SK-N-SH (cell line): ENCODE data around the gene SCT. TPM values are rescaled to one million over a fixed set of nuclear protein-coding genes. Genes with fewer than 3 reads are reported as not detected.
A peak's percentile ranks its signal among the peaks of the same experiment; 100 is the strongest.

Experiments
- CTCF ChIA-PET: fragments of 300-600, 350-600 bp; formaldehyde crosslinking; extraction: SDS; loops from one replicate; lab custom pipeline; 2021; lab: Yijun Ruan, JAX
- POLR2A ChIA-PET: fragments of 350-600 bp; sonication (Branson Sonifier 250); formaldehyde crosslinking; extraction: SDS; loops from one replicate; lab custom pipeline; 2020; ENCODE audit warnings: antibody characterized with exemption, inconsistent platforms; lab: Yijun Ruan, JAX
- DNase-seq: peaks from one replicate; pipeline ENCODE4 v3.0.0; 2012
- H2AFZ ChIP-seq: fragments of 200-600 bp; sonication (generic); 2 replicates; pipeline ENCODE4 v1.8.1; 2016; ENCODE audit warnings: antibody characterized with exemption, mild to moderate bottlenecking, low read depth
- H3F3A ChIP-seq: fragments of 200-600 bp; sonication (generic); replicated peaks from 2 replicates; pipeline ENCODE3; 2016; ENCODE audit warnings: antibody characterized with exemption, mild to moderate bottlenecking; ENCODE audit not compliant: insufficient read depth
- H3K27ac ChIP-seq, 2 experiments: fragments of 200-500 bp in 1 of 2; fragments of 200-600 bp in 1 of 2; sonication (Bioruptor generic) in 1 of 2; sonication (generic), shearing (Covaris generic) in 1 of 2; 2 replicates each; pipeline versions ENCODE4 v1.5.1 to v1.6.1; 2014 to 2016; ENCODE audit warnings: low read depth in 2 of 2, inconsistent platforms in 1 of 2, low read length in 1 of 2, mild to moderate bottlenecking in 1 of 2, mixed read lengths in 1 of 2
- H3K27me3 ChIP-seq: fragments of 200-600 bp; sonication (generic), shearing (Covaris generic); 2 replicates; pipeline ENCODE4 v1.6.1; 2016; ENCODE audit warnings: mixed run types; ENCODE audit not compliant: insufficient read depth
- H3K36me3 ChIP-seq, 2 experiments: fragments of 200-500 bp in 1 of 2; fragments of 200-600 bp in 1 of 2; sonication (Bioruptor generic) in 1 of 2; sonication (generic) in 1 of 2; replicated peaks in 1 of 2; 2 replicates each; pipeline versions ENCODE3 to v1.5.1; 2014 to 2016; ENCODE audit warnings: low read length in 1 of 2, mild to moderate bottlenecking in 1 of 2; ENCODE audit not compliant: insufficient read depth in 2 of 2, control insufficient read depth in 1 of 2
- H3K4me1 ChIP-seq, 2 experiments: fragments of 200-500 bp in 1 of 2; fragments of 200-600 bp in 1 of 2; sonication (Bioruptor generic) in 1 of 2; sonication (generic), shearing (Covaris generic) in 1 of 2; 2 replicates each; pipeline versions ENCODE4 v1.5.1 to v1.6.1; 2014 to 2016; ENCODE audit warnings: low read depth in 1 of 2, low read length in 1 of 2, mixed run types in 1 of 2; ENCODE audit not compliant: insufficient read depth in 2 of 2, control insufficient read depth in 1 of 2
- H3K4me2 ChIP-seq: fragments of 200-600 bp; sonication (generic), shearing (Covaris generic); 2 replicates; pipeline ENCODE4 v1.6.1; 2017; ENCODE audit warnings: mixed run types
- H3K4me3 ChIP-seq, 2 experiments: fragments of 200-500 bp in 1 of 2; fragments of 200-600 bp in 1 of 2; sonication (Bioruptor generic) in 1 of 2; sonication (generic), shearing (Covaris generic) in 1 of 2; 2 replicates each; pipeline versions ENCODE4 v1.5.1 to v1.8.1; 2014 to 2016; ENCODE audit warnings: low read depth in 2 of 2, inconsistent platforms in 1 of 2, low read length in 1 of 2, mild to moderate bottlenecking in 1 of 2, mixed read lengths in 1 of 2, moderate library complexity in 1 of 2
- H3K79me2 ChIP-seq: fragments of 200-600 bp; sonication (generic); 2 replicates; pipeline ENCODE4 v1.8.1; 2017; ENCODE audit warnings: mild to moderate bottlenecking; ENCODE audit not compliant: insufficient read depth
- H3K9ac ChIP-seq: fragments of 200-600 bp; sonication (generic); 2 replicates; pipeline ENCODE4 v1.6.1; 2017; ENCODE audit warnings: mixed run types
- H3K9me2 ChIP-seq: fragments of 200-600 bp; sonication (generic); 2 replicates; pipeline ENCODE4 v1.6.1; 2017; ENCODE audit warnings: mixed run types
- H3K9me3 ChIP-seq: fragments of 200-600 bp; sonication (generic); 2 replicates; pipeline ENCODE4 v1.6.1; 2017; ENCODE audit warnings: mixed run types, mild to moderate bottlenecking, moderate library complexity
- H4K20me1 ChIP-seq: fragments of 200-600 bp; sonication (generic); 2 replicates; pipeline ENCODE4 v1.6.1; 2017; ENCODE audit warnings: mild to moderate bottlenecking, mixed run types; ENCODE audit not compliant: insufficient read depth
- ELF1 ChIP-seq: IDR thresholded peaks from 2 replicates; pipeline ENCODE4 v1.4.0; 2012
- EP300 ChIP-seq, 2 experiments: IDR thresholded peaks; 2 replicates each; pipeline versions ENCODE4 v1.4.0 to v1.6.1; 2012; ENCODE audit warnings: borderline replicate concordance in 1 of 2, low read depth in 1 of 2, low read length in 1 of 2
- MXI1 ChIP-seq: IDR thresholded peaks from 2 replicates; pipeline ENCODE4 v1.6.1; 2012; ENCODE audit warnings: mild to moderate bottlenecking, low read depth, low read length, improper control_type of control experiment
- NRF1 ChIP-seq: IDR thresholded peaks from 2 replicates; pipeline ENCODE4 v1.6.1; 2012; ENCODE audit warnings: low read depth, mild to moderate bottlenecking, low read length
- SIN3A ChIP-seq: IDR thresholded peaks from 2 replicates; pipeline ENCODE4 v1.6.1; 2012; ENCODE audit warnings: low read depth, mild to moderate bottlenecking, low read length, moderate library complexity, borderline replicate concordance
- SMC3 ChIP-seq: IDR thresholded peaks from 2 replicates; pipeline ENCODE4 v1.6.1; 2012; ENCODE audit warnings: low read depth, low read length, improper control_type of control experiment
- TAF1 ChIP-seq: IDR thresholded peaks from 2 replicates; pipeline ENCODE4 v1.6.1; 2012; ENCODE audit warnings: low read depth, mild to moderate bottlenecking, low read length, moderate library complexity, borderline replicate concordance
- YY1 ChIP-seq: IDR thresholded peaks from 2 replicates; pipeline ENCODE4 v1.4.0; 2012; ENCODE audit warnings: low read depth, mild to moderate bottlenecking
- WGBS: methylation state at CpG from one replicate; pipeline ENCODE4 v1.1.6; 2017; ENCODE audit warnings: low lambda C conversion rate; 5-methylcytosine and 5-hydroxymethylcytosine counted together
- polyA plus RNA-seq, 3 experiments: library from polyadenylated mRNA; depleted of rRNA; stranded (reverse); fragments of >200 nt; gene quantifications; 2 replicates each; pipeline ENCODE4 v1.2.3, GENCODE V29; 2012
- TF ChIP-seq, protein P1 (sequence below): fragments of 200-600 bp; sonication (generic); IDR thresholded peaks from 2 replicates; pipeline ENCODE4 v1.6.1; 2017; ENCODE audit warnings: antibody characterized with exemption, mild to moderate bottlenecking, moderate library complexity
- TF ChIP-seq, protein P2 (sequence below): IDR thresholded peaks from 2 replicates; pipeline ENCODE4 v1.4.0; 2012; ENCODE audit warnings: low read depth
- TF ChIP-seq, protein P3 (sequence below): fragments of 150-350 bp; IDR thresholded peaks from 2 replicates; pipeline ENCODE4 v1.6.1; 2016; ENCODE audit warnings: mild to moderate bottlenecking, low read depth, low read length
- TF ChIP-seq, protein P4 (sequence below): IDR thresholded peaks from 2 replicates; pipeline ENCODE4; 2012

SCT gene
- polyA plus RNA-seq, 1 of the 3 experiments (the other 2 are of a cell fraction): not detected

DNA sequence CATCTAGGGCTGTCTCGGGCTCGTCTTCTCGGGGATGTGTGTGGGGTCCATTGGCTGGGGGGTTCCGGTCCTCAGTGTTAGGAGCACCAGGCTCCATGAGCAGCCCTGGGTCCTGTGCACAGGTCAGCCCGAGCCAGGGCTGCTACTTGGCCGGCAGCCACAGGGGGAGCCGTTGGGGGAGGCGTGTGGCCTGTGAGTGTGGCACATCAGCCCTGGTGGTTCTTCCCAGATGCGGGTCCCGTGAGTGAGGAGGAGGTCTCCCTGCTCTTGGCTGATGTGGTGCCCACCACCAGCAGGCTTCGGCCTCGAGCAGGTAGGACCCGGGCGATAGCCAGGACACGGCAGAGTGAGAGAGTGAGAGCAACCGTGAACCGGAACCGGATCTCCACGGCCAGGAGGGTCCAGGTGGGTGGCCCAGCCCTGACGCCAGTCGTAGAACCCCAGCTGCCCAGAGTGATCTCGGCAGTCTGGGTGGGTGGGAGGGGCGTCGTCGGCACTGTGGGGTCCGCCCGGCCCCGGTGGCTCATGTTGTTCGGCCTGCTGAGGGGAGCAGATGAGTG lies 29.7 kb downstream of the SCT start:
- Histone ChIP-seq H3K36me3 (peaks cover 41 to 75% of the 10 kb centered on the region in 2 experiments), H3K9me2 (no peaks in the 10 kb centered on the region), H3K4me2 (no peak overlapping the region), H2AFZ (no peak overlapping the region), H3K9me3 (no peaks in the 10 kb centered on the region), H3K79me2 (peaks cover 18% of the 10 kb centered on the region), H3K9ac (no peak overlapping the region), H4K20me1 (peaks cover 22% of the 10 kb centered on the region; the same call in 1 of the 2 replicates), H3K27ac (no peak overlapping the region), H3F3A (no peaks in the 10 kb centered on the region), H3K4me3 (no peak overlapping the region), H3K27me3 (no peaks in the 10 kb centered on the region), H3K4me1 (no peaks in the 10 kb centered on the region)
- no CpG with 5 or more reads among the region's 29 CpGs for WGBS
- ChIA-PET CTCF (no interaction called here), POLR2A (no interaction called here)
- TF ChIP-seq EP300 (IDR thresholded peaks at IDR 0.05; ENCODE audit: borderline replicate concordance in 1 of 2, low read depth in 1 of 2, low read length in 1 of 2): no peak
- TF ChIP-seq, protein P1, sequence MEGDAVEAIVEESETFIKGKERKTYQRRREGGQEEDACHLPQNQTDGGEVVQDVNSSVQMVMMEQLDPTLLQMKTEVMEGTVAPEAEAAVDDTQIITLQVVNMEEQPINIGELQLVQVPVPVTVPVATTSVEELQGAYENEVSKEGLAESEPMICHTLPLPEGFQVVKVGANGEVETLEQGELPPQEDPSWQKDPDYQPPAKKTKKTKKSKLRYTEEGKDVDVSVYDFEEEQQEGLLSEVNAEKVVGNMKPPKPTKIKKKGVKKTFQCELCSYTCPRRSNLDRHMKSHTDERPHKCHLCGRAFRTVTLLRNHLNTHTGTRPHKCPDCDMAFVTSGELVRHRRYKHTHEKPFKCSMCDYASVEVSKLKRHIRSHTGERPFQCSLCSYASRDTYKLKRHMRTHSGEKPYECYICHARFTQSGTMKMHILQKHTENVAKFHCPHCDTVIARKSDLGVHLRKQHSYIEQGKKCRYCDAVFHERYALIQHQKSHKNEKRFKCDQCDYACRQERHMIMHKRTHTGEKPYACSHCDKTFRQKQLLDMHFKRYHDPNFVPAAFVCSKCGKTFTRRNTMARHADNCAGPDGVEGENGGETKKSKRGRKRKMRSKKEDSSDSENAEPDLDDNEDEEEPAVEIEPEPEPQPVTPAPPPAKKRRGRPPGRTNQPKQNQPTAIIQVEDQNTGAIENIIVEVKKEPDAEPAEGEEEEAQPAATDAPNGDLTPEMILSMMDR: peak; percentile 21; the same call in 1 of the 2 replicates
- peak; percentile 63 for DNase-seq

DNA sequence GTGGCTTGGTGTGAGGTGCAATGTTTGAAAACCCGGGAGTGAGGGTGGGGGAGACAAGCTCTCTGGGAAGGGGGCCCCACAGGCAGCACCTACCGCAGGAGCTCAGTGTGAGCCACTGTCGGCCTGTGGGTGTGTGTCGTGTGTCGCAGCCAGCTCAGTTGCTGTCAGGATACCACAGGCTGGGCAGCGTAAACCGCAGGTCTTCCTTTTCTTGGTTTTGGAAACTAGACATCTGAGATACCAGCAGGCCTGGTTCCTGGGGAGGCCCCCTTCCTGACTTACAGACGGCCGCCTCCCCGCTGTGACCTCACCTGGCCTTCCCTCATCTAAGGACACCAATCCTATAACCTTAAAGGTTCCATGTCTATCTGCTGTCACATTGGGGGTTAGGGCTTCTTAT lies 30.6 kb downstream of the SCT start:
- H3F3A ChIP-seq: no peaks in the 10 kb centered on the region
- no peak overlapping the region for H3K27ac ChIP-seq
- peaks cover 26% of the 10 kb centered on the region for H3K79me2 ChIP-seq
- TF ChIP-seq YY1 (no peak), SIN3A (no peak), NRF1 (no peak), MXI1 (no peak), ELF1 (no peak), TAF1 (no peak), SMC3 (no peak)
- TF ChIP-seq, protein P2, sequence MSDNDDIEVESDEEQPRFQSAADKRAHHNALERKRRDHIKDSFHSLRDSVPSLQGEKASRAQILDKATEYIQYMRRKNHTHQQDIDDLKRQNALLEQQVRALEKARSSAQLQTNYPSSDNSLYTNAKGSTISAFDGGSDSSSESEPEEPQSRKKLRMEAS: no peak
- TF ChIP-seq, protein P3, sequence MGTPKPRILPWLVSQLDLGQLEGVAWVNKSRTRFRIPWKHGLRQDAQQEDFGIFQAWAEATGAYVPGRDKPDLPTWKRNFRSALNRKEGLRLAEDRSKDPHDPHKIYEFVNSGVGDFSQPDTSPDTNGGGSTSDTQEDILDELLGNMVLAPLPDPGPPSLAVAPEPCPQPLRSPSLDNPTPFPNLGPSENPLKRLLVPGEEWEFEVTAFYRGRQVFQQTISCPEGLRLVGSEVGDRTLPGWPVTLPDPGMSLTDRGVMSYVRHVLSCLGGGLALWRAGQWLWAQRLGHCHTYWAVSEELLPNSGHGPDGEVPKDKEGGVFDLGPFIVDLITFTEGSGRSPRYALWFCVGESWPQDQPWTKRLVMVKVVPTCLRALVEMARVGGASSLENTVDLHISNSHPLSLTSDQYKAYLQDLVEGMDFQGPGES: no peak
- TF ChIP-seq, protein P4, sequence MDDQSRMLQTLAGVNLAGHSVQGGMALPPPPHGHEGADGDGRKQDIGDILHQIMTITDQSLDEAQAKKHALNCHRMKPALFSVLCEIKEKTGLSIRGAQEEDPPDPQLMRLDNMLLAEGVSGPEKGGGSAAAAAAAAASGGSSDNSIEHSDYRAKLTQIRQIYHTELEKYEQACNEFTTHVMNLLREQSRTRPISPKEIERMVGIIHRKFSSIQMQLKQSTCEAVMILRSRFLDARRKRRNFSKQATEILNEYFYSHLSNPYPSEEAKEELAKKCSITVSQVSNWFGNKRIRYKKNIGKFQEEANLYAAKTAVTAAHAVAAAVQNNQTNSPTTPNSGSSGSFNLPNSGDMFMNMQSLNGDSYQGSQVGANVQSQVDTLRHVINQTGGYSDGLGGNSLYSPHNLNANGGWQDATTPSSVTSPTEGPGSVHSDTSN: no peak
- H3K9me3 ChIP-seq: no peaks in the 10 kb centered on the region
- H3K4me2 ChIP-seq: no peak overlapping the region
- peaks cover 37 to 71% of the 10 kb centered on the region in 2 experiments for H3K36me3 ChIP-seq
- no peak overlapping the region for H2AFZ ChIP-seq
- H3K9me2 ChIP-seq: no peaks in the 10 kb centered on the region
- no peak overlapping the region for H3K4me3 ChIP-seq
- WGBS: 98% methylated on average over 9 of the region's 10 CpGs
- no peaks in the 10 kb centered on the region for H3K27me3 ChIP-seq
- peaks cover 22% of the 10 kb centered on the region; the same call in 1 of the 2 replicates for H4K20me1 ChIP-seq
- ChIA-PET CTCF (interaction anchor here (1.3 kb wide), 1 partner anchor 10 kb away, joined by 5 read pairs; no protein-coding TSS in a partner anchor), POLR2A (no interaction called here)
- H3K9ac ChIP-seq: no peak overlapping the region
- no peak for DNase-seq
- H3K4me1 ChIP-seq: no peaks in the 10 kb centered on the region
